ENCODE results near the gene WRNIP1. TPM values are rescaled to one million over a fixed set of nuclear protein-coding genes. Genes with fewer than 3 reads are reported as not detected.

WRNIP1 gene
- polyA plus RNA-seq, 4 donors, result 59.1 to 66.2 (median 60.6) TPM

GRCh38 chr6:2830183-2830582 is 65.0 kb downstream of the WRNIP1 start:
- DNase-seq (ENCODE audit: low read depth in 4 of 4, low spot score in 3 of 4), result no peak

GRCh38 chr6:2831392-2831791 is 66.2 kb downstream of the WRNIP1 start:
- DNase-seq (ENCODE audit: low read depth in 4 of 4, low spot score in 3 of 4), result no peak

GRCh38 chr6:2834262-2834661 is 69.1 kb downstream of the WRNIP1 start:
- no peak for DNase-seq (ENCODE audit: low read depth in 4 of 4, low spot score in 3 of 4)

Other genes starting within 250 kb of the WRNIP1 start
- gene MYLK4, start 14.5 kb upstream of the WRNIP1 start, polyA plus RNA-seq (ENCODE audit: insufficient read length in 4 of 4), result 1 to 10 TPM in 3 of 4 donors, under 1 TPM in 1; 0.87 to 2.0 (median 1.3) TPM
- 10 to 100 TPM; 17.9 to 23.4 (median 21.8) TPM for gene SERPINB1, start 76.5 kb downstream of the WRNIP1 start, polyA plus RNA-seq (ENCODE audit: insufficient read length in 4 of 4)
- gene SERPINB9, start 137.9 kb downstream of the WRNIP1 start, polyA plus RNA-seq (ENCODE audit: insufficient read length in 4 of 4), result 10 to 100 TPM; 10.5 to 16.1 (median 15.6) TPM
- 10 to 100 TPM; 83.0 to 97.4 (median 84.7) TPM for gene SERPINB6, start 206.2 kb downstream of the WRNIP1 start, polyA plus RNA-seq (ENCODE audit: insufficient read length in 4 of 4)
- 10 to 100 TPM; 52.2 to 88.3 (median 67.8) TPM for gene NQO2, start 234.5 kb downstream of the WRNIP1 start, polyA plus RNA-seq (ENCODE audit: insufficient read length in 4 of 4)